ENCODE measurements around the gene PVRIG.
A peak's percentile ranks its signal among the peaks of the same experiment; 100 is the strongest.

- TF ChIP-seq POLR2A (IDR thresholded peaks at IDR 0.05; ENCODE audit: low read depth, low read length) (no peak), POLR2AphosphoS5 (IDR thresholded peaks at IDR 0.05; ENCODE audit: low read depth, low read length) (no peak), SPI1 (IDR thresholded peaks at IDR 0.05; ENCODE audit: low read depth, low read length) (peak; percentile 59; the same call in 1 of the 2 replicates)
These were observed 29.6 kb upstream of the PVRIG start for GRCh38 chr7:100190048-100190711.

All from GM12891 (cell line).